NCI-H748 treated with DMSO at 0.1 percent for 48 hours (cell line): ENCODE data around the gene LGALSL.

ENCODE experiments used
- DNase-seq: peaks from one replicate; lab custom pipeline; 2025; lab: John Stamatoyannopoulos, UW

The LGALSL gene

GRCh38 chr2:64453770-64454385 is at the start of gene LGALSL:
Gene LGALSL (plus strand): TSS chr2:64454162. CDS start chr2:64454546, 384 bp downstream.
- no peak for DNase-seq

DNA sequence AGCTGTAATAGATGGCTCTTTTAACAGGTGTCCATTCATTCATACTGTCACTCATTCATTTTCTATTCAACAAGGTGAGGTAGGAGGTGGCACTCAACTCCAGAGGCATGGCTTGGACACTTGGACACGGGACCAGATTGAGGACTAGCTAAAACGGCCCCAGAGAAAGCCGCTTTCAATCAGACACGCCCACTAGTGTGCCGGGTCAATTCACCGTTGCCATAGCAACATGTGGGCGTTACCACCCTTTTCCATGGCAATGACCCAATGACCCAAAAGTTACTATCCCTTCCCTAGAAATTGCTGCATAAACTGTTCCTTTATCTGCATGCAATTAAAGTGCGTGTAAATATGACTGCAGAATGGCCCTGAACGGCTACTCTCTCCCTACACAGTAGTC is 49.2 kb upstream of the LGALSL start:
- peak; percentile 60 for DNase-seq

GRCh38 chr2:64405581-64406406 is 48.2 kb upstream of the LGALSL start:
- no peak for DNase-seq

GRCh38 chr2:64406407-64406774 is 47.6 kb upstream of the LGALSL start:
- no peak for DNase-seq

- DNase-seq: no peak
These were observed 45.9 kb upstream of the LGALSL start for GRCh38 chr2:64408031-64408430.

DNA sequence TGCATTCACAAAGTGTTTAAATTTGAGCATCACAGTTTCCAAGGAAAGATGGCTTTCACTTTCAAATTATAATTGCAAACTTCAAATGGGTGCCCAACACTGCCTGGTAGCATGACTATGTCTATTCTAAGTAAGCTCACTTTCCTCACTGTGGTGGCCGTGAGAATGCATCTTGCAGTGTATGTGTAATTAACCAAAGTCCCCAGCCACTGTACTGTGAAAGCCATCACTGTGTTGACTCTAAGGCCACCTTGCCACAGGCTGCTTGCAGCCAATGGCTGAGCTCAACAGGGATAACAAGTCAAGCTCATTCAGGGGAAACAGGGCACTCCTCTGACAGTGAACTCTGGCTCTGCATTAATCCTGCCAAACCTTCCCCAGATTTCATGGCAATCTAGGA is 43.3 kb upstream of the LGALSL start:
- DNase-seq: no peak

DNA sequence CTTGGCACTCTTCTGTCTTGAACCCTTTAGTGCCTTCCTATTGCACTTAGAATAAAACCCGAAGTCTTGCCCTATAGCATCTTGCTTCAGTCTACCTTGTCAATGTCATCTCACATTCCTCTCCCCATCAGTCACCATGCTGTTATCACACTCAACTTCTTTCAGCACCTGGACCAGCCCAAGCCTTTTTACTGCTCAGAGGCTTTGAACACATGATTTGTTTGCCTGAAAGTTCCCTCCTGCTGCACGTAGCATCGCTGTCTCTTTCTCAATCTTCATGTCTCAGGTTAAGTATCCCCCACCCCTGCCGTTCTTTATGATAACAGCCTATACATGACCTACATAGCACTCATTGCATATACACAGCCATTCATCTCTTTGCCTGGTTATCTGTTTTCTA is 41.3 kb upstream of the LGALSL start:
- no peak for DNase-seq

DNA sequence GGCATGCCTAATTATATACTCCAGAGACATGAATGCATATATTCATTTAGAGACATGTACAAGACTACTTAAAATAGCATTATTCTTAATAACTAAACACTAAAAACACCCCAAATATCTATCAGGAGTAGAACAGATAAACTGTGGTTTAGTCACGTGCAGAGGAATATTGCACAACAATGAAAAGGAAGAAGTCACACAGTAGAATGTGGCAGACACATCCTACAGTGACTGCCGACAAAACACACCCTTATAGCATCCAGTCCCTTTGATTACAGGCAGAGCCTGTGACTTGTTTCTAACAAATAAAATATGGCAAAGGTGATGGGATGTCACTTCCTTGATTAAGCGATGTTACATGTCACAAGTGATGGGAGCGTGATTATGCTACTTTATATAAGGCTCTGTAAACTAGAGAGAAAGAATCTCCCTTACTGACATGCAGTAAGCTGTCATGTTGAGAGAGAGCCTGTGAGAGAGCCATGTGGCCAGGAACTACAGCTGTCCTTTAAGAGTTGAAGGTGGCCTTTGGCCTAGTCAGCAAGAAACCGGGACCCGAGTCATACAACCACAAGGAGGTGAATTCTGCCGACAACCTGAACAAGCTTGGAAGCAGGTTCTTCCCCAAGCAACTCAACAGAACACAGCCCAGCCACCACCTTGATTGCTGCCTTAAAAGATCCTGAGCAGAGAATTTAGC is 39.1 kb upstream of the LGALSL start:
- DNase-seq: no peak

- no peak for DNase-seq
These were observed 36.3 kb upstream of the LGALSL start for GRCh38 chr2:64417624-64418023.

- no peak for DNase-seq
These were observed 34.3 kb upstream of the LGALSL start for GRCh38 chr2:64419596-64420165.

DNA sequence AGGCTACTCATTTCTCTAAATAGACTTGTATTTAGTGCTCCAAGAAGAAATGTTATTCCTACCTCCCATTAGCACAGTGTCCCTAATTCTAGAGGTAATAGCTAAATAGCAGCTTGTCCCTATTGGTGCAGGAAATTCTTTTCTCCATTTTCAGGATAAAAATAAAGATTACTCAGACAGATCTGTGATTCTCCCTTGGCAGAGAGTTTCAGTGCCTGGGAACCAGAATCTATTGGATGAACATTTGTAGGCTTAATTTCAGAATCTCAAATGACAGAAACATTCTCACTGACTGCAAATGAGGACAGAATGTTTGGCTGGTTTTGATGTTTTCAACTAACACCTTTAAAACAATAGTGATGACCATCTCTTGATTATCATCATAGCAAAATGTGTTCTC is 33.3 kb upstream of the LGALSL start:
- no peak for DNase-seq

DNA sequence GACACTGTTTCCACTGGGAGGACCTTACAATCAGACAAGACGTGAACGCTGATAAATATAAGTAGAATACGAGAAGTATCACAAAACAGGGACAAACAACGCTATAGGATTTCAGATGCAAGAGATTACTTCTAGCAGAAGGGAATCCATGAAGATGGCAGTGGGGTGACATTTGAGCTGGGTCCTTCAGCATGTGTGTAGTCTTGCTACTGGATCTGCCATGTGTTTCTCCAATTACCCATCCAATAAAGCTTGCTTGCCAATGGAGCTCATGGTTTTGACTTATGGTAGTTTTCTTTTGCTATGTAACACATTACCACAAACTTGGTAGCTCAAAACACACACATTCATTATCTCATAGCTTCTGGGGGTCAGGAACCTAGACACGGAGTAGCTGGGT is 32.8 kb upstream of the LGALSL start:
- no peak for DNase-seq

DNA sequence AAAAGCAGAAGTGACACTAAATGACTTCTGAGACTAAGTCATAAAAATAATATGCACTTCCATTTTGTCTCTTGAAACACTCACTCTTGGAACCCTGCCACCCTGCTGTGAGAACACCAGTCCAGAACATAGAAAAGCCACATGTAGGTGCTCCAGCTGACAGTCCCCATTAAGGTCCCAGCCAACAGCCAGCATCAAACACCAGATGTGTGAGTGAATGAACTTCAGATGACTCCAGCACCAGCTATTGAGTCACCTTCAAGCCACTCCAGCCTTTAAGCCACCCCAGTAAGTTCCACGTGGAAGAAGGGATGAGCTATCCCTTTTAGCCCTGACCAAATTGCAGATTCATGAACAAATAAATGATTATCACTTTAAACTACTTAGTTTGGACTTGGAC is 31.5 kb upstream of the LGALSL start:
- DNase-seq: no peak

- DNase-seq: no peak
These were observed 30.7 kb upstream of the LGALSL start for GRCh38 chr2:64423303-64423702.

DNA sequence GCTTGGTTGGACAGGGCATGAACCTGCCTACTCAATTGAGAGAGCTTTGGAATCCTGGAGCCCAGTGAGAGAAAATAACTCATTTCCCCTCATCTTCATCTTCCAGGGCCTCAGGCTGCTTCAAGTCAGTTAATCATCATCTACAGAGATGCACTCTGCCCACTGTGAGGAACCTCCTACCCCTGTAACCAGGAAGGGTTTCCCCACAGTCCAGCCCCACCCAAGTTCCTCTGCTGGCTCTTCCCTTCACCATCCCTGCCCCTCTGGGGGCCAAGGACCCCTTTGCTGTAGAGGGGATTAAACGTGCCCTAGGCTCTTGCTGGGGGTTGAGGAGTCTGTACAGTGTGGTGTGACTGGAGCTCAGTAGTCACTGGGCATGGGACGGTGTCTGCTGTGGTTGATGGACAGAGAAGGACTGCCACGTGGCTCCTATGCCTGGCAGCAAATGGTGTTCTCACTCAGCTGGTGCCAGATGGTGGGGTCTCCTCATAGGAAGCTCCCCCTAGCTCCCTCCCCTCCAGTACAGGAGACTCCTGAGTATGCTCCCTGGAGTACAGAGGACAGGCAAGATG is 29.5 kb upstream of the LGALSL start:
- no peak for DNase-seq

DNA sequence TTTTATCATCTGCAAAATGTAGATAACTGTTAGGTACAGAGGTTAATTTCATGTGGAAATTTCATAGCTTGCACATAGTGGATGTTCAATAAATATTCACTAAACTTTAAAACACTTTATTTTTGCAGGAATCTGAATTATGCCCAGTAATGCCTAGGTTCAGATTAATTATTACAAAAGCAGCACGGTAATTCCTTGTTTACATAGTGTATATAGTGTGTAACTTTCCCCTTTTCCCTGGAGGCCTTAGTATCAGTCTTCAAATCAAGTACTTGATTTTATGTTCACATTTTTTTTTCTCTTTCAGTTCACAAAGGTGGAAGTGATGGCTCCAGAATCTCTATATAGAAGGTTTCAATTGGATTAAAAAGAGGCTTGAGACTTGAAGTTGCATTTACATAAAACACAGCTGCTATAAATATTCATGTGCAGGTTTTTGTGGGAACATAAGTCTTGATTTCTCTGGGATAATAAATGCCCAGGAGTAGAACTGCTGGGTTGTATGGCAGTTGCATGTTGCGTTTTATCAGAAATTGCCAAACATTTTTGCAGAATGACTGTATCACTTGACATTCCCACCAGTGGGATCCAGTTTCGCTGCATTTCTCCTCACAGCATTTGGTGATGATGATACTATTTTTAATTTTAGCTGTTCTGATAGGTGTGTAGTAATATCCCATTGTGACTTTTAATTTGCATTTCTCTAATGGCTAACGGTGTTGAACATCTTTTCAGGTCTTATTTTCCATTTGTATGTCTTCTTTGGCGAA is 27.6 kb upstream of the LGALSL start:
- DNase-seq: no peak

GRCh38 chr2:64434039-64434657 is 19.8 kb upstream of the LGALSL start:
- DNase-seq: no peak

GRCh38 chr2:64437883-64438282 is 16.1 kb upstream of the LGALSL start:
- DNase-seq: no peak

- DNase-seq: no peak
These were observed 14.8 kb upstream of the LGALSL start for GRCh38 chr2:64439194-64439593.

DNA sequence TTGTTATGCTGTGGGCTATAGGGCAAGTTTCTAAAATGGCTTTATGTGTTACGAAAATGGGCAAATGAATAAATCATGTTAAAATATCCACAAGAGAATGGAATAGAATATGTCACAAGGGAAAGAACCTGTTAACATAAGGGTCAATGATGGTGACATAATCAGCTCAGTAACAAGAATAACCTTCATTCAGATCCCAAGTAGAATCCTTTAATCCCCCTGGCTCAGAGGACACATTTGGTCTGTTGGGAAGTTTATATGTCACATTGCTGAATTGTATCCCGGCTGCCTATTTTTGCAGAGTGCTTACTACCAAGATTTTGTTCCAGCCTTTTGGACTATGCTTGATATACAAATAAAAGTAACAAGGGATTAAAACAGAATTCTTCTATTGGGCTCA is 13.1 kb upstream of the LGALSL start:
- no peak for DNase-seq

DNA sequence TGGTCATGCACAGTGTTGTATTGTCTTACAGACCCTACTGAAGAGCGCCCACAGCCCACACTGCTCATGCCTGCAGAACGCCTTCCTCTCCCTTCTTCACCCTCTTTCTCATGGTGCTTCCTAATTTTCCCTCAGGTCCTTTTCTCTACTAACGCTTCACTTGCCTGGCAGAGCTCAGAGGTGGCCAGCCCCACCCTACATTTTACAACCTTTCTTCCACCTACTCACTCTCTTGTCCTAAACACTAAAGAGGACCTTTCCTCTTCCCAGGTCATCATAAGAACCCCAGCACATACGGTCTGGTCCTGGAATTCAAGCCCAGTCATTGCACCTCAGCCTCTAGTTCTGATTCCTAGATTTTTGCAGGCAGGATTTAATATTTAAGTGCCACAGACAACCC is 11.7 kb upstream of the LGALSL start:
- no peak for DNase-seq
